Measurements from ENCODE around the gene TXNDC8.

- TF ChIP-seq, protein P1, sequence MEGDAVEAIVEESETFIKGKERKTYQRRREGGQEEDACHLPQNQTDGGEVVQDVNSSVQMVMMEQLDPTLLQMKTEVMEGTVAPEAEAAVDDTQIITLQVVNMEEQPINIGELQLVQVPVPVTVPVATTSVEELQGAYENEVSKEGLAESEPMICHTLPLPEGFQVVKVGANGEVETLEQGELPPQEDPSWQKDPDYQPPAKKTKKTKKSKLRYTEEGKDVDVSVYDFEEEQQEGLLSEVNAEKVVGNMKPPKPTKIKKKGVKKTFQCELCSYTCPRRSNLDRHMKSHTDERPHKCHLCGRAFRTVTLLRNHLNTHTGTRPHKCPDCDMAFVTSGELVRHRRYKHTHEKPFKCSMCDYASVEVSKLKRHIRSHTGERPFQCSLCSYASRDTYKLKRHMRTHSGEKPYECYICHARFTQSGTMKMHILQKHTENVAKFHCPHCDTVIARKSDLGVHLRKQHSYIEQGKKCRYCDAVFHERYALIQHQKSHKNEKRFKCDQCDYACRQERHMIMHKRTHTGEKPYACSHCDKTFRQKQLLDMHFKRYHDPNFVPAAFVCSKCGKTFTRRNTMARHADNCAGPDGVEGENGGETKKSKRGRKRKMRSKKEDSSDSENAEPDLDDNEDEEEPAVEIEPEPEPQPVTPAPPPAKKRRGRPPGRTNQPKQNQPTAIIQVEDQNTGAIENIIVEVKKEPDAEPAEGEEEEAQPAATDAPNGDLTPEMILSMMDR (IDR thresholded peaks at IDR 0.05; ENCODE audit: poor library complexity, severe bottlenecking), result no peak
- no peak for TF ChIP-seq REST (IDR thresholded peaks at IDR 0.05; ENCODE audit: borderline replicate concordance)
- TF ChIP-seq EZH2 (IDR thresholded peaks at IDR 0.05; ENCODE audit: borderline replicate concordance, insufficient read depth, low read length, poor library complexity, severe bottlenecking), result no peak
- TF ChIP-seq RAD21 (conservative IDR thresholded peaks at IDR 0.05), result no peak
- no peak for TF ChIP-seq POLR2AphosphoS5 (IDR thresholded peaks at IDR 0.05)
- TF ChIP-seq TAF1 (IDR thresholded peaks at IDR 0.05; ENCODE audit: low read depth), result no peak
These were observed 5.9 kb upstream of the TXNDC8 start for GRCh38 chr9:110343551-110343950.

Measured in neural cell (in vitro differentiated cells).